SK-MEL-5 (cell line): ENCODE measurements around the gene ZDHHC14. TPM values are rescaled to one million over a fixed set of nuclear protein-coding genes. Genes with fewer than 3 reads are reported as not detected.

Source experiments
- DNase-seq: peaks from one replicate; pipeline ENCODE4 v3.0.0-alpha.2; 2016; ENCODE audit warnings: low read depth, low spot score
- in situ Hi-C: cut with HindIII; loops from 2 replicates; pipeline ENCODE4 v1.10.0; 2016; ENCODE audit warnings: low sequenced_read_pairs, high pct_unique_total_duplicates, low pct_unique_long_range_greater_than_20kb
- total RNA-seq: library from RNA; depleted of rRNA; stranded (reverse); fragments of >200 nt; shearing (Covaris generic); gene quantifications from 2 replicates; pipeline ENCODE4 v1.2.3, GENCODE V29; 2014

The ZDHHC14 gene
- total RNA-seq, 1 experiment from 2014 or later, result 2.9 TPM

- no peak for DNase-seq
- in situ Hi-C loops, result no loop called here
These were observed 276.8 kb downstream of the ZDHHC14 start for GRCh38 chr6:157657754-157658153.

- in situ Hi-C loops, result no loop called here
- DNase-seq, result no peak
These were observed 277.3 kb downstream of the ZDHHC14 start for GRCh38 chr6:157658301-157658700.

GRCh38 chr6:157659536-157660271, 278.7 kb downstream of the ZDHHC14 start:
- DNase-seq, result no peak
- in situ Hi-C loops, result no loop called here

- in situ Hi-C loops, result no loop called here
- no peak for DNase-seq
These were observed 279.4 kb downstream of the ZDHHC14 start for GRCh38 chr6:157660414-157660813.

- in situ Hi-C loops, result no loop called here
- no peak for DNase-seq
These were observed 280.7 kb downstream of the ZDHHC14 start for GRCh38 chr6:157661652-157662051.

- DNase-seq, result no peak
- in situ Hi-C loops, result no loop called here
These were observed 282.3 kb downstream of the ZDHHC14 start for GRCh38 chr6:157663261-157663660.

- in situ Hi-C loops, result no loop called here
- no peak for DNase-seq
These were observed 284.2 kb downstream of the ZDHHC14 start for GRCh38 chr6:157665180-157665579.

- DNase-seq, result no peak
- in situ Hi-C loops, result no loop called here
These were observed 285.7 kb downstream of the ZDHHC14 start for GRCh38 chr6:157666729-157667128.

GRCh38 chr6:157667211-157668008, 286.4 kb downstream of the ZDHHC14 start:
- in situ Hi-C loops, result no loop called here

GRCh38 chr6:157668009-157668401, 287.0 kb downstream of the ZDHHC14 start:
- in situ Hi-C loops, result no loop called here
- no peak for DNase-seq

More at GRCh38 chr6:157667211-157668008, 286.4 kb downstream of the ZDHHC14 start:
- peak; percentile 78 for DNase-seq

GRCh38 chr6:157668713-157669112, 287.7 kb downstream of the ZDHHC14 start:
- in situ Hi-C loops, result no loop called here

GRCh38 chr6:157669323-157669722, 288.3 kb downstream of the ZDHHC14 start:
- in situ Hi-C loops, result no loop called here
- DNase-seq, result no peak

More at GRCh38 chr6:157668713-157669112, 287.7 kb downstream of the ZDHHC14 start:
- no peak for DNase-seq

- in situ Hi-C loops, result no loop called here
- DNase-seq, result peak; percentile 33
These were observed 288.8 kb downstream of the ZDHHC14 start for GRCh38 chr6:157669747-157670216.

GRCh38 chr6:157670466-157671186, 289.6 kb downstream of the ZDHHC14 start:
- no peak for DNase-seq
- in situ Hi-C loops, result no loop called here

GRCh38 chr6:157672726-157673412, 291.9 kb downstream of the ZDHHC14 start:
- in situ Hi-C loops, result no loop called here
- DNase-seq, result no peak

- no peak for DNase-seq
- in situ Hi-C loops, result no loop called here
These were observed 292.6 kb downstream of the ZDHHC14 start for GRCh38 chr6:157673596-157673995.

- no peak for DNase-seq
- in situ Hi-C loops, result no loop called here
These were observed 293.1 kb downstream of the ZDHHC14 start for GRCh38 chr6:157674061-157674460.

- DNase-seq, result no peak
- in situ Hi-C loops, result no loop called here
These were observed 294.8 kb downstream of the ZDHHC14 start for GRCh38 chr6:157675831-157676230.
